GM23338 (cell line): ENCODE results near the gene PERCC1. TPM values are rescaled to one million over a fixed set of nuclear protein-coding genes. Genes with fewer than 3 reads are reported as not detected.

Experiments
- ATAC-seq: fragments of 200-7000 bp; cut with Tn5 transposase; 3 replicates; pipeline ENCODE4 v1.9.1; 2020
- DNase-seq: peaks from one replicate; pipeline ENCODE4 v3.0.0-alpha.2; 2015; ENCODE audit warnings: low spot score
- H2AFZ ChIP-seq: fragments of 200-600 bp; sonication (generic); 2 replicates; pipeline ENCODE4 v1.8.0; 2016; ENCODE audit warnings: antibody characterized with exemption, mild to moderate bottlenecking, moderate library complexity
- H3F3A ChIP-seq: fragments of 200-600 bp; sonication (generic); replicated peaks from 2 replicates; pipeline ENCODE4 v1.8.0; 2017; ENCODE audit warnings: antibody characterized with exemption, mixed run types, low read depth
- H3K27ac ChIP-seq: fragments of 200-600 bp; sonication (generic); 2 replicates; pipeline ENCODE4 v1.6.1; 2016; ENCODE audit warnings: low read depth
- H3K27me3 ChIP-seq: fragments of 200-600 bp; sonication (generic); 2 replicates; pipeline ENCODE4 v1.8.0; 2016; ENCODE audit warnings: mild to moderate bottlenecking, mixed run types, moderate library complexity; ENCODE audit not compliant: insufficient read depth
- H3K36me3 ChIP-seq: fragments of 200-600 bp; sonication (generic); 2 replicates; pipeline ENCODE4 v1.8.0; 2016; ENCODE audit warnings: mild to moderate bottlenecking; ENCODE audit not compliant: insufficient read depth
- H3K4me1 ChIP-seq: fragments of 200-600 bp; sonication (generic); 2 replicates; pipeline ENCODE4 v1.8.0; 2016; ENCODE audit warnings: mild to moderate bottlenecking, moderate library complexity; ENCODE audit not compliant: insufficient read depth
- H3K4me2 ChIP-seq: fragments of 200-600 bp; sonication (generic); 2 replicates; pipeline ENCODE4 v1.7.1; 2017; ENCODE audit warnings: mixed run types
- H3K4me3 ChIP-seq: fragments of 200-600 bp; sonication (generic); 2 replicates; pipeline ENCODE4 v1.6.1; 2016; ENCODE audit warnings: mixed run types
- H3K79me2 ChIP-seq: fragments of 200-600 bp; sonication (generic); replicated peaks from 2 replicates; pipeline ENCODE4 v1.8.0; 2017; ENCODE audit warnings: mild to moderate bottlenecking; ENCODE audit not compliant: insufficient read depth
- H3K9me2 ChIP-seq: fragments of 200-600 bp; sonication (generic); 2 replicates; pipeline ENCODE4 v1.8.0; 2017; ENCODE audit not compliant: insufficient read depth
- H4K20me1 ChIP-seq: fragments of 200-600 bp; sonication (generic); replicated peaks from 2 replicates; pipeline ENCODE4 v1.8.0; 2017; ENCODE audit warnings: mild to moderate bottlenecking; ENCODE audit not compliant: insufficient read depth
- H3K27ac Mint-ChIP-seq: 2 replicates; pipeline ENCODE4 v1.8.0; 2020; ENCODE audit warnings: inconsistent platforms, mild to moderate bottlenecking, moderate library complexity, mixed read lengths
- H3K27me3 Mint-ChIP-seq: 3 replicates; pipeline ENCODE4 v1.8.0; 2022; ENCODE audit warnings: low read depth, mild to moderate bottlenecking, moderate library complexity, mixed read lengths, inconsistent platforms; ENCODE audit not compliant: insufficient read depth, poor library complexity
- H3K36me3 Mint-ChIP-seq: 3 replicates; pipeline ENCODE4 v1.8.0; 2021; ENCODE audit warnings: low read depth, mild to moderate bottlenecking, inconsistent platforms, moderate library complexity, mixed read lengths
- H3K4me1 Mint-ChIP-seq: 3 replicates; pipeline ENCODE4 v1.8.0; 2020; ENCODE audit warnings: mild to moderate bottlenecking, inconsistent platforms, mixed read lengths
- H3K4me3 Mint-ChIP-seq: 3 replicates; pipeline ENCODE4 v1.8.0; 2021; ENCODE audit warnings: moderate library complexity, mild to moderate bottlenecking, inconsistent platforms, mixed read lengths
- H3K9me3 Mint-ChIP-seq: 3 replicates; pipeline ENCODE4 v1.8.0; 2020; ENCODE audit warnings: moderate library complexity, mild to moderate bottlenecking, inconsistent platforms, mixed read lengths
- CREB1 ChIP-seq: fragments of 250-450 bp; sonication (Bioruptor Pico); IDR thresholded peaks from 2 replicates; pipeline ENCODE4 v1.5.0; 2020; ENCODE audit warnings: low read depth, mild to moderate bottlenecking, moderate library complexity
- CTCF ChIP-seq, 2 experiments: fragments of 200-600 bp in 1 of 2; sonication (generic) in 1 of 2; conservative IDR thresholded peaks; 2 replicates each; pipeline versions ENCODE4 v1.5.1 to v1.6.1; 2016 to 2017; ENCODE audit warnings: antibody characterized with exemption in 2 of 2, low read depth in 2 of 2, mild to moderate bottlenecking in 2 of 2, moderate library complexity in 1 of 2
- ETS1 ChIP-seq: IDR thresholded peaks from 2 replicates; pipeline ENCODE4 v1.6.1; 2016; ENCODE audit warnings: antibody characterized with exemption
- JUNB ChIP-seq: IDR thresholded peaks from one replicate; pipeline ENCODE4 v1.6.1; 2016; ENCODE audit warnings: antibody characterized with exemption; ENCODE audit not compliant: unreplicated experiment
- NANOG ChIP-seq: IDR thresholded peaks from 2 replicates; pipeline ENCODE4 v1.6.1; 2016; ENCODE audit warnings: antibody characterized with exemption, borderline replicate concordance
- POLR2AphosphoS5 ChIP-seq: IDR thresholded peaks from 2 replicates; pipeline ENCODE4 v1.6.1; 2016; ENCODE audit warnings: antibody characterized with exemption, low read depth
- REST ChIP-seq: IDR thresholded peaks from one replicate; pipeline ENCODE4 v1.6.1; 2018; ENCODE audit warnings: antibody characterized with exemption; ENCODE audit not compliant: unreplicated experiment
- STAT1 ChIP-seq: IDR thresholded peaks from one replicate; pipeline ENCODE4 v1.6.1; 2016; ENCODE audit warnings: antibody characterized with exemption; ENCODE audit not compliant: unreplicated experiment
- ZNF114 ChIP-seq: fragments of 250-450 bp; sonication (Bioruptor Pico); IDR thresholded peaks from 2 replicates; pipeline ENCODE4 v1.5.0; 2020; ENCODE audit warnings: mild to moderate bottlenecking, moderate library complexity
- ZNF331 ChIP-seq: fragments of 250-450 bp; sonication (Bioruptor Pico); IDR thresholded peaks from 2 replicates; pipeline ENCODE4 v1.5.0; 2020; ENCODE audit warnings: low read depth, mild to moderate bottlenecking, moderate library complexity
- polyA plus RNA-seq: library from polyadenylated mRNA; unstranded; fragments of >200 nt; fragmentation: Nextera tagmentation; extraction: Ambion mirVana; gene quantifications from 2 replicates; pipeline ENCODE4 v1.2.1, GENCODE V29; 2016
- total RNA-seq: library from RNA; depleted of rRNA; stranded (reverse); fragments of >200 nt; shearing (Covaris generic); gene quantifications from 2 replicates; pipeline ENCODE4 v1.2.3, GENCODE V29; 2014

PERCC1 gene
- total and polyA plus RNA-seq, 2 experiments from 2014 or later: not detected

- Mint-ChIP-seq H3K4me3 (no peak overlapping the region), H3K27ac (no peak overlapping the region), H3K27me3 (peaks cover 4% of the 10 kb centered on the region), H3K36me3 (no peaks in the 10 kb centered on the region), H3K4me1 (no peaks in the 10 kb centered on the region), H3K9me3 (no peaks in the 10 kb centered on the region)
- no peak overlapping the region for H3K4me2 ChIP-seq
- no peaks in the 10 kb centered on the region for H3K79me2 ChIP-seq
- no peaks in the 10 kb centered on the region; the same call in 1 of the 2 replicates for H4K20me1 ChIP-seq
- H3K9me2 ChIP-seq: no peaks in the 10 kb centered on the region
- H3K27me3 ChIP-seq: no peaks in the 10 kb centered on the region
- H3K4me1 ChIP-seq: no peaks in the 10 kb centered on the region
- no peak overlapping the region for H2AFZ ChIP-seq
- TF ChIP-seq REST: no peak
- no peaks in the 10 kb centered on the region for H3K36me3 ChIP-seq
- H3F3A ChIP-seq: no peaks in the 10 kb centered on the region
- H3K27ac ChIP-seq: no peak overlapping the region
- H3K4me3 ChIP-seq: no peak overlapping the region
- DNase-seq: no peak
- no peak for ATAC-seq
These were observed 38.1 kb upstream of the PERCC1 start for GRCh38 chr16:1392826-1393225.

DNA sequence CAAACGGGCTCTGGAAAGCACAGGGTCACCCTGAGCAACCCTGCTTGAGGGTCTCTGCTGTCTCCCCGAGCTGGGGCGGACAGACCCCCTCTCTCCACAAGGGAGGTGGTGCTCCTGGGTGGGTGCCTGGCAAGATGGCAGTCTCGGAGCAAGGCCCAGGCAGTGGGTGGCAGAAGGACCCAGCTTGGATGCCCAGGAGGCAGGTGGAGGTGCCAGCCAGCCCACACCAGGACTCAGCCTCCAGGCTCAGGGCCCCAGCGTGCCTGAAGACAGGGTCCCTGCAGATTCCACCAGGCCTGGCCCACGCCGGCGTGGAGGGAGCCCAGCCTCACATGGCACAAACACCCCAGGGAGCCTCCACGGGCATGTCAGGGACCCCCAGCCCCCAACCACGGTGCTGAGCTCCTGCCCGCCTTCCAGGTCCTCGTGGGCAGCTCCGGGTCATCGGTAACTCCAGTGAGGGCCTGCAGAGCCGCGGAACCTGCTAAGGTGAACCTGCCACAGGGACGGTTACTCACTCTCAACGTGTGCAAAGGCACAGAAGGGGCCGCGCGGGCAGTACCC, 37.2 kb upstream of the PERCC1 start:
- Histone ChIP-seq H3K27me3 (no peaks in the 10 kb centered on the region), H3F3A (no peaks in the 10 kb centered on the region), H3K4me2 (no peak overlapping the region), H3K36me3 (no peaks in the 10 kb centered on the region), H3K4me1 (no peaks in the 10 kb centered on the region), H4K20me1 (no peaks in the 10 kb centered on the region; the same call in 1 of the 2 replicates), H2AFZ (no peak overlapping the region), H3K4me3 (no peak overlapping the region), H3K9me2 (no peaks in the 10 kb centered on the region), H3K27ac (no peak overlapping the region), H3K79me2 (no peaks in the 10 kb centered on the region)
- Mint-ChIP-seq H3K36me3 (peaks cover 4% of the 10 kb centered on the region; the same call in 2 of the 3 replicates), H3K4me1 (no peaks in the 10 kb centered on the region; the same call in 2 of the 3 replicates), H3K27me3 (peaks cover 6% of the 10 kb centered on the region), H3K9me3 (no peaks in the 10 kb centered on the region), H3K27ac (no peak overlapping the region), H3K4me3 (no peak overlapping the region)
- ATAC-seq (no peak), DNase-seq (no peak)
- TF ChIP-seq JUNB: no peak
- no peak for TF ChIP-seq POLR2AphosphoS5
- no peak for TF ChIP-seq CTCF (conservative IDR thresholded peaks at IDR 0.05; ENCODE audit: low read depth in 2 of 2)
- no peak for TF ChIP-seq ZNF331 (CRISPR knock-in tag)
- TF ChIP-seq REST: no peak
- no peak for TF ChIP-seq CREB1 (CRISPR knock-in tag)
- TF ChIP-seq STAT1: no peak
- no peak for TF ChIP-seq NANOG
- no peak for TF ChIP-seq ETS1
- TF ChIP-seq ZNF114 (CRISPR knock-in tag): no peak
